ENCODE data around the gene SPATA13.
"Not testable (repeated sequence)": the region's sequence is repeated elsewhere in the genome, so short reads cannot be mapped to it uniquely, and the experiment has no call there.

Gene SPATA13

GRCh38 chr13:24160458-24161009, at the start of gene SPATA13:
TSS of gene SPATA13 (plus strand) at chr13:24160720. CDS start at chr13:24222930, 62,210 bp downstream.
- DNase-seq = no peak

DNA sequence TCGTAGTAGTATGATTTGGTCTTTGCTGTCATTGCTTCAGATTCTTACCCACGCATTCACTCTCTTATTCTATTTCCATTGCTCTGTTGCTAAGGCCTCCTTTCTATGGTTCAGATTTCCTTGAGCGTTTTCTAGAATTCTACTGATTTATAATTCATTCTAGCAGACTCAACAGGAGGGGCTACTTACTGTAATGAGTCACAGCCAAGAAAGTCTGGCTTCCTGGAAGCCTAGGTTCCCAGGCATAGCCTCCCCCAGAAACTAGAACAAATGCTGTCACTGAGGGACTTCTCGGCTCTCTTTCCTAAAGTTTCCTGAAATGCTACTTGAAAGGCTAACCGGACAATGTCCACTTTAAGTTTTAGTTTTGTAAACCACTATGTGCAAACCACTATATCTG, 47.7 kb upstream of the SPATA13 start:
- DNase-seq = no peak

GRCh38 chr13:24115671-24116070, 44.8 kb upstream of the SPATA13 start:
- no peak for DNase-seq

DNA sequence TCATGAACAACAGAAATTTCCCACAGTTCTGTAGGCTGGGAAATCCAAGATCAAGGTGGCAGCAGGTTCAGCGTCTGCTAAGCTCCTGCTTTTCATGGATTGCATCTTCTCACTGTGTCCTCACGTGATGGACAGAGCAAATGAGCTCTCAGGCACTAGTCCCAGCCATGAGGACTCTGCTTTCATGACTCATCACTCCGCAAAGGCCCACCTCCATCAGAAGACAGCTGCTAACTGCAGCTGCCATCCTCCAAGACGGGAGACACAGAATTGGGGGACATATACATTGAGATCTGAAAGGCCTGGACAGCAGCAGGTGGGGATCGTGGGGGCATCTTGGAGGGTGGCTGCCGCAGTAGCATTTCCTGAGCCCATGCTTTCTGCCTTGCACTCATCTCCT, 44.4 kb upstream of the SPATA13 start:
- DNase-seq = no peak

DNA sequence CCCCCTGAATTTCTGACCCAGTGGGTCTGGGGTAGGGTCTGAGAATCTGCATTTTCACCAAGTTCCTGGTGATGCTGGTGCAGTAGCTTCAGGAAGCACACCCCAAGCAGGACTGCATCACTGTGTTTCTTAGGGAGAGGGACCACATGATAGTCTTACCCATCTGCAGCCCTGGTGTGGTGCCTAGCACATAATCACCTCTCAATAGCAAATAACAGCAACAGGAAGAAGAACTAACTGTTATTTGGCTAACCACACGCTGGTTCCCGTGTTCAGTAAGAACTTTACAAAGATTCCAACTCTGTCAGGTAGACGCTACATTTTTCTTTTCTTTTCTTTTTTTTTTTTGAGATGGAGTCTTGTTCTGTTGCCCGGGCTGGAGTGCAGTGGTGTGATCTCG, 41.9 kb upstream of the SPATA13 start:
- no peak for DNase-seq

DNA sequence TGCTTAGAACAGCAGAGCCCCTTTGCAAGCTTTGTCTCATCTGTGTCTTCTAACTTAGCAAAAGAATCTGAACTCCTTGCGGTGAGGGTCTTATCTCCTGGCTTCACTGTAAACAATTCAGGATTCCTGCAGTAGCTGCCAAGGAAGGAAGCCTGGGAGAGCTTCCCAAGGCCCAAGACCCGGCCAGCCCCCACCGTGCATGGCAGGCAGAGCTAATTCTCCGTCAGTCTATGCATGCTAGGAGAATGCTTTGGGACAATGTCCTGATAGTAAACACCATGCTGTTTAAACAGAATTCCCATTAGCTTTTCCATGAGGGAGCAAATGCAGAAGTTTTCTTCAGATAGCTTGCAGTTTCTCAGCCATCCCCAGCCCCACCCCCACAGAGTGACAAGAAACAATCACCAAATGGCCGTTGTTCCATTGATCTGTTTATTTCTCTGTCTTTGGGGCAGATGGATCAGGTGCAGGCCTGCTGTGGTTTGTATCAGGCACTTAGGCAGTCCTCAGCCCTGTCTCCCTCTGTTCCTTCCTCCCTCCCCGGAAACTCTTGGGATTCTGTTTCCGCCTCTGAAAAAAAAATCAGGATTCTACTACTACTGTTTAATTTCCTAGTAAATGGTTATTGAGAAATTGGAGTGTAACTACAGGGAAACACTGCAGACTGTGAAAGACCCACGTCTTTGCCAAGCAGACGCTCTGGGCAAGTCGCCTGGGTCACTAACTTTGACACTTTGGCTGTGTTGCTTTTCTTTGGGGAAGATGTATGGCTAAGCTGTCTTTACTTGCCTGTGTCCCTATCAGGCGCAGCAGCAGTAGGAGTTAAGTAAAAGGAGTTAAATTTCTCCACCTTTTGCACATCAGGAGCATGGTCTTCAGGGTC, 40.7 kb upstream of the SPATA13 start:
- DNase-seq = no peak

GRCh38 chr13:24122045-24122444, 38.5 kb upstream of the SPATA13 start:
- DNase-seq = not testable (repeated sequence)

- no peak for DNase-seq
These were observed 38.0 kb upstream of the SPATA13 start for GRCh38 chr13:24122569-24122968.

GRCh38 chr13:24123761-24124160, 36.8 kb upstream of the SPATA13 start:
- DNase-seq = no peak

- DNase-seq = no peak
These were observed 35.6 kb upstream of the SPATA13 start for GRCh38 chr13:24124789-24125476.

DNA sequence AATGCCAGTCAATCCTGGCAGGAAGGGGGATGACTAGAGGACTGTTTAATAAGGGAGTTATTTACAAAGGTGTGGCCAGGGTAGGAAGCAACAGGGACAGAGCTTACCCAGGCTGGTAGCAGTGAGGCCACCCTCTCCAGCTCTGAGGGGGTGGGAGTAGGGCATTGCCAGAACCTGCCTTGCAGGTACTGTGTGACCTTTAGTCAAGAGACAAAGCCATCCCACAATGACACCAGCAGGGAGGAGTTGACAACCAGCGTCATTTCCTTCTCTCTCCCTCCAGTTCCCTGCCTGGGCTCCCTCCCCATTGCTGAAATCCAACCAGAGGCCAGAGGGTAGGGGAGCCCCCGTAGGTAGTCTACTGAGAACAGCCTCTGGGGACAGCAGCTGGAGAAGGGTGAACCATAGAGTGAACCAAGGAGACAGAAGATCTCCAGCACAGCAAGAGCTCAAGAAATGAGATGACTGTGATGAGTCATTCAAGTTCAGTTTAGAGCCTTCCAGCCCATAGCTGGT, 33.3 kb upstream of the SPATA13 start:
- no peak for DNase-seq

- DNase-seq = no peak
These were observed 32.4 kb upstream of the SPATA13 start for GRCh38 chr13:24128112-24128511.

DNA sequence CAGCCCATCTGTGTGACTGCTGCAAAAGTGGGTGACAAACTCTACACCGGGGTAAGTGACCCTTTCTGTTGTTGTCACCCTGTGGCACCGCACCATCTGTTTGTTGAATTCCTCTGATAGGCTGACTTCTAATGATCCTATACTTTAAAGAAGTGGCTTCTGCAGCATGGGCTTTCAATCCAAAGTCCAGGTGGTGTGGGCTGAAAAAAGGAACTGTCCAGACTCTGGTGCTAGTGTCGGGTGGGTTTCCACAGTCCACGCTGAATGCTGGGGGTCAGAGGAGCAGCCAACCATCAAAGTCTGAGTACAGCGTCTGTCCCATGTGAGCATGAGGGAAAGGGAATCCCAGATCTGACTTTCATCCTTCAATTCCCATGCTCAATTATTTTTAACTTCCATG, 31.6 kb upstream of the SPATA13 start:
- no peak for DNase-seq

DNA sequence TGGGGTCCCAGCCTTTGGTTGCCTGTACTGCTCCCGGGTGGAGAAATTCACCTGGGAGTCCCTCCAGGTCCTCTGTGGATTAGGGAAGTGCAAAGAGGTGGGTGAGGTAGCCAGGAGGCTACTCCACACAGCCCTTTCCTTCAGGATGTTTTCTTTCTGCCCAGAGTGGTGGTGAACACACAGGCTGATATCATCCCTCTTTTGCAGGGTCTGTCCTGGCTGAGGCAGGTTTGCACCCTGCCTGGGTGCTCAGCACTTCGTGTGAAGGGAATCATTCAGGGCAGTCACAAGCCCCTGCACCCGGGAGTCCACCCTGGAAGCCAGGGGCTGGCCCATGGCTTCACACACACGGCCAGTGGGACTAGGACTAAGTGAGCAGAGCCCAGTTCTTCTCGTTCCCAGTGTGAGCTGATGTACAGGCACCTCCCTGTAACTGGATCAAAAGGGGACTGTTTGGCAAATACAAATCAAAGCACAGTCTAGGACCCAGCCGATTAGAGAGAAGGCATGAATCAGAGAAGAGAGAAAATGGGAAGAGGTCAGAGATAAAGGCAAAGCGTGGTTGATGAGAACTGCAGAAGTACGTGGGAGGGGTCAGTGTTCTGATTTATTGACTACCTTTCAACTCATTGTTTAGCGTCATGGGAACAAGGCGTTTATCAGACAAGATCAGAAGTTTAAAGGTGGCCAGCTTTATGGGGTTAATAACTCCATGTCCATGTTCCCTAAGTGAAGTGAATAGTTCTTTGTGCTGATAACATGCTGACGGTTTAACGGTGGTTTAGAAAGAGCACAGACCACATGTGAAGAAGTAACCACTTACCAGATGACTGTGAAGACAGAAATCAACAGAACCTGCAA, 30.4 kb upstream of the SPATA13 start:
- no peak for DNase-seq

GRCh38 chr13:24131749-24132148, 28.8 kb upstream of the SPATA13 start:
- DNase-seq = no peak

DNA sequence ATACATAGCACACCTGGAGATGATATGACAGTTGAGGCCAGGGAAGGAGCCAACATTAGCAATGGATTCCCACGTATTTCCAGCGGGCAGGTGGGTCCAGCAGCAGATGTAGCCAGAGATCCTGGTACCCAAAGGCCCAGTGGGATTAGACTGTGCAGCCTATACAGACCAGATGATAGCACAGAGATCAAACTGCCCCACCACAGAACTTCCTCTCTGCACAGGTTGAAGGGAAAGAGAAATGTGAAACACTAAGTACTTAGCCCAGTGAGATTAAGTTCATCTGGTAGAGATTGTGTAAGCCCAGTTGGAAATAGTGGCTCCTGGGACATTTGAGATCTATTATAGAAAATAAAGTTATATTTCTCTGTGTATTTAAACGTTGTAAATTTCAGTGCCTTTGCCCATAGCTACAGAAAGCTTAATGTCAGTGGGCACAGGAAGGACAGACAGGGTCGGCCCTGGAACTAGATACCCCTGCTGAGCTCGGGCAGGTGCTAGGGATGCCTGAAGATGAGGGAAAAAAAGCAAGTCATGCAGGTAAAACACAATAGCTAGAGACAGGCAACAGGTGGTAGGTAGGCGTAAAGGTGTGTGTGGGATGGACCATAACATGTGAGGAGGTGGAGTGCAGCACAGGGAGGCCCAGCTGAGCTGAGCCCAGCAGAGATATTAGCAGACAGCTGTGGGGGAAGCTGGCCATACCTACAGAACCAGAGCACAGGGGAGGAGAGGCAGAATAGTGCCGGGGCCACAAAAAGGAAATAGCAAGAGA, 27.3 kb upstream of the SPATA13 start:
- no peak for DNase-seq

- no peak for DNase-seq
These were observed 26.3 kb upstream of the SPATA13 start for GRCh38 chr13:24134231-24134630.

GRCh38 chr13:24134757-24135156, 25.8 kb upstream of the SPATA13 start:
- DNase-seq = no peak

DNA sequence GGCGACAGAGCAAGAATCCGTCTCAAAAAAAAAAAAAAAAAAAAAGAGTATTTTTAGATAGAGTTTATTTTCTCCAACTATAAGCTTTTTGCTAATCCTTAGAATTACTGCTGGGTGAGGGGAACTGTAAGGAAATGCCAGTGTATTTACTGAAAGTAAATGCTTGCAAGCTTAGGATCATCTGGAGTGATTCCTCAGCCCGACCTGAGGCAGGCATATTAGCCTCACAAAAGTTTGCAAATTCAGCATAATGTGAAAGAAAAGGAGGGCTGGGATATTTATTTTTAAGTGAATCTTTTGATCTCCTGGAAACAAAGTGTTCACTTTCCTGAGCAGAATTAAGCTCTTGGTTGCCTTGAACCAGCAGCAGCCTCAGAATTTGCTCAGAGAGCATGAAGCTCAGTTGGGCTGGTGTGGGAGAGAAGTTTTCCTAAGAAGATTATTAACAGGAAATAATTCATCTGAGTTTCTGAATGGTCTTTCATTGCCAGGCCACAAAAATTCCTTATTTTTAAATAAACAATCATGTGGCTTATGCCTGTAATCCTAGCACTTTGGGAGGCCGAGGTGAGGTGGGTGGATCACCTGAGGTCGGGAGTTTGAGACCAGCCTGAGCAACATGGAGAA, 24.7 kb upstream of the SPATA13 start:
- DNase-seq = no peak

GRCh38 chr13:24138911-24139310, 21.6 kb upstream of the SPATA13 start:
- DNase-seq = no peak

GRCh38 chr13:24141333-24141910, 19.1 kb upstream of the SPATA13 start:
- no peak for DNase-seq
